GM21717 (cell line): ENCODE results near the gene CALHM6.
A peak's percentile ranks its signal among the peaks of the same experiment; 100 is the strongest.

Experiments
- ATAC-seq: cut with Tn5 transposase; IDR thresholded peaks from one replicate; pipeline ENCODE4 v1.9.1; 2021; ENCODE audit warnings: mild to moderate bottlenecking, moderate library complexity; ENCODE audit not compliant: unreplicated experiment

The CALHM6 gene

GRCh38 chr6:116461331-116461931 lies at the start of gene CALHM6:
TSS of gene CALHM6 (plus strand) at chr6:116461375. CDS start at chr6:116461930, 555 bp downstream.
- peak; percentile 21 for ATAC-seq

GRCh38 chr6:116412270-116412669 lies 48.9 kb upstream of the CALHM6 start:
- no peak for ATAC-seq

- ATAC-seq, result no peak
Measured at GRCh38 chr6:116413357-116413756, 47.8 kb upstream of the CALHM6 start.

- no peak for ATAC-seq
Measured at GRCh38 chr6:116417661-116418060, 43.5 kb upstream of the CALHM6 start.

GRCh38 chr6:116419069-116419786 lies 41.9 kb upstream of the CALHM6 start:
- no peak for ATAC-seq

- no peak for ATAC-seq
Measured at GRCh38 chr6:116420341-116420740, 40.8 kb upstream of the CALHM6 start.

GRCh38 chr6:116422238-116422637 lies 38.9 kb upstream of the CALHM6 start:
- no peak for ATAC-seq

- ATAC-seq, result no peak
Measured at GRCh38 chr6:116424001-116424400, 37.2 kb upstream of the CALHM6 start.

- no peak for ATAC-seq
Measured at GRCh38 chr6:116426551-116426950, 34.6 kb upstream of the CALHM6 start.

- no peak for ATAC-seq
Measured at GRCh38 chr6:116429111-116429510, 32.1 kb upstream of the CALHM6 start.

GRCh38 chr6:116430860-116431259 lies 30.3 kb upstream of the CALHM6 start:
- no peak for ATAC-seq

- ATAC-seq, result no peak
Measured at GRCh38 chr6:116431964-116432595, 29.1 kb upstream of the CALHM6 start.

GRCh38 chr6:116433206-116433712 lies 27.9 kb upstream of the CALHM6 start:
- no peak for ATAC-seq

GRCh38 chr6:116434056-116434725 lies 27.0 kb upstream of the CALHM6 start:
- ATAC-seq, result no peak

GRCh38 chr6:116436586-116436985 lies 24.6 kb upstream of the CALHM6 start:
- no peak for ATAC-seq

GRCh38 chr6:116437656-116438055 lies 23.5 kb upstream of the CALHM6 start:
- ATAC-seq, result no peak

GRCh38 chr6:116438590-116439448 lies 22.4 kb upstream of the CALHM6 start:
- ATAC-seq, result no peak

GRCh38 chr6:116439522-116440051 lies 21.6 kb upstream of the CALHM6 start:
- no peak for ATAC-seq

GRCh38 chr6:116443105-116443504 lies 18.1 kb upstream of the CALHM6 start:
- no peak for ATAC-seq

- ATAC-seq, result peak; percentile 65
Measured at GRCh38 chr6:116444092-116444491, 17.1 kb upstream of the CALHM6 start.
